ENCODE results near the gene PAOX. TPM values are rescaled to one million over a fixed set of nuclear protein-coding genes. Genes with fewer than 3 reads are reported as not detected.

The PAOX gene
- total and polyA plus RNA-seq, 2 of the 13 experiments (the other 11 are each of a cell fraction or from before 2014, with no cell fraction given), result 0.49 to 0.77 TPM

- Histone ChIP-seq H3K9me3 (ENCODE audit: low read length) (no peaks in the 10 kb centered on the region), H3K4me2 (ENCODE audit: low read depth, low read length) (peak within 1 kb of the TSS; percentile 64; the same call in 1 of the 2 replicates), H3K36me3 (replicated peaks in 1 of 2; ENCODE audit: control insufficient read depth in 1 of 2, insufficient read depth in 2 of 2, low read length in 2 of 2) (no peaks in the 10 kb centered on the region), H3K27ac (ENCODE audit: extremely low read length, insufficient read depth, low read length) (no peak within 1 kb of the TSS), H4K20me1 (ENCODE audit: insufficient read depth, low read length) (no peaks in the 10 kb centered on the region), H3K9ac (ENCODE audit: insufficient read depth, low read depth, low read length) (no peak within 1 kb of the TSS), H3K4me1 (ENCODE audit: insufficient read depth, low read length) (peaks cover 21% of the 10 kb centered on the region), H3K4me3 (replicated peaks in 1 of 3; ENCODE audit: insufficient read depth in 1 of 3, low read depth in 2 of 3, low read length in 3 of 3) (peak within 1 kb of the TSS in 1 of 3 experiments; percentile 72; a peak in 1 of 6 replicates), H3K27me3 (ENCODE audit: control insufficient read depth in 1 of 2, insufficient read depth in 2 of 2, low read length in 2 of 2) (peaks cover 6 to 58% of the 10 kb centered on the region in 2 experiments; a peak in 4 of 5 replicates), H3K79me2 (ENCODE audit: insufficient read depth, low read length) (no peaks in the 10 kb centered on the region), H2AFZ (ENCODE audit: low read length) (no peak within 1 kb of the TSS)
- ATAC-seq (peak; percentile 33), FAIRE-seq (no peak), DNase-seq (ENCODE audit: low spot score) (no peak)
- in situ Hi-C loops (cut with HindIII; ENCODE audit: extremely low pct_ligation_motif_present, low pct_unique_long_range_greater_than_20kb) (no loop called here), intact Hi-C loops (cut with micrococcal nuclease; ENCODE audit: unreplicated experiment) (no loop called here)
- WGBS (ENCODE audit: low lambda C conversion rate), result 32% methylated on average over 5 of the region's 63 CpGs
- 0 out of 2 replicates have a peak, but pooled peaks have one; percentile 16 for TF ChIP-seq KDM5B (CRISPR knock-in tag; IDR thresholded peaks at IDR 0.05; ENCODE audit: borderline replicate concordance)
- peak; percentile 64 for TF ChIP-seq RFX3 (CRISPR knock-in tag; IDR thresholded peaks at IDR 0.05)
- no peak for TF ChIP-seq ZNF605 (CRISPR knock-in tag; IDR thresholded peaks at IDR 0.05)
- no peak for TF ChIP-seq ZNF709 (CRISPR knock-in tag; IDR thresholded peaks at IDR 0.05)
- TF ChIP-seq RFX1 (IDR thresholded peaks at IDR 0.05), result peak; percentile 30
- 0 out of 2 replicates have a peak, but pooled peaks have one; percentile 26 for TF ChIP-seq SPEN (CRISPR knock-in tag; IDR thresholded peaks at IDR 0.05; ENCODE audit: low read depth)
- 0 out of 2 replicates have a peak, but pooled peaks have one; percentile 37 for TF ChIP-seq MTF2 (CRISPR knock-in tag; IDR thresholded peaks at IDR 0.05; ENCODE audit: borderline replicate concordance)
- ChIA-PET POLR2A (interaction anchor here (0.9 to 2.2 kb wide), 2 partner anchors 11 to 12 kb away, joined by 5 to 8 read pairs; partner anchors contain the start of gene PRAP1), CTCF (ENCODE audit: low intra/inter-chr PET ratio, low total read pairs) (no interaction called here)
- no TSS peak for BruUV-seq (replicated peaks)
These were observed 42.3 kb upstream of the PAOX start, which contains the start of gene CALY for GRCh38 chr10:133336577-133337369. Gene CALY, minus strand, starts transcription at chr10:133336896. Its CDS starts 7,907 bp downstream, at chr10:133328989.

DNA sequence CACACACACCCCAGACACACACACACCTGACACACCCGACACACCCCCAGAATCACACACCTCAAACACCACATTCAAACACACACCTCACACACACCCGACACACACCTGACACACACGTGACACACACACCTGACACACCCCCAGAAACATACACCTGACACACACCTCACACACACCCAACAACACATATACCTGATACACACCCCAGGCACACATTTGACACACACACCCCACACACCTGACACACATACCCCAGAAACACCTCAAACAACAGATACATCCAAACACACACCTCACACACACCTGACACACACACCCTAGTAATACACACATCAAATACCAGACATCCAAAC, 41.7 kb upstream of the PAOX start:
- FAIRE-seq (no peak), DNase-seq (ENCODE audit: low spot score) (no peak), ATAC-seq (no peak)
- Histone ChIP-seq H3K36me3 (replicated peaks in 1 of 2; ENCODE audit: control insufficient read depth in 1 of 2, insufficient read depth in 2 of 2, low read length in 2 of 2) (no peaks in the 10 kb centered on the region), H3K4me1 (ENCODE audit: insufficient read depth, low read length) (peaks cover 21% of the 10 kb centered on the region), H3K9ac (ENCODE audit: insufficient read depth, low read depth, low read length) (no peak overlapping the region), H3K27ac (ENCODE audit: extremely low read length, insufficient read depth, low read length) (no peak overlapping the region), H3K4me3 (replicated peaks in 1 of 3; ENCODE audit: insufficient read depth in 1 of 3, low read depth in 2 of 3, low read length in 3 of 3) (no peak overlapping the region), H4K20me1 (ENCODE audit: insufficient read depth, low read length) (no peaks in the 10 kb centered on the region), H3K4me2 (ENCODE audit: low read depth, low read length) (no peak overlapping the region), H3K27me3 (ENCODE audit: control insufficient read depth in 1 of 2, insufficient read depth in 2 of 2, low read length in 2 of 2) (peaks cover 4 to 52% of the 10 kb centered on the region in 2 experiments; a peak in 4 of 5 replicates), H2AFZ (ENCODE audit: low read length) (no peak overlapping the region), H3K79me2 (ENCODE audit: insufficient read depth, low read length) (no peaks in the 10 kb centered on the region), H3K9me3 (ENCODE audit: low read length) (no peaks in the 10 kb centered on the region)
- no TSS peak for BruUV-seq (replicated peaks)
- POLR2A ChIA-PET, result interaction anchor here (2.2 kb wide), 1 partner anchor 10 kb away, joined by 8 read pairs; the partner anchor contains the start of gene PRAP1
- WGBS (ENCODE audit: low lambda C conversion rate), result 63% methylated on average over 3 of the region's 3 CpGs
- CTCF ChIA-PET (ENCODE audit: low intra/inter-chr PET ratio, low total read pairs), result no interaction called here
- intact Hi-C loops (cut with micrococcal nuclease; ENCODE audit: unreplicated experiment), result no loop called here
- TF ChIP-seq MNT (IDR thresholded peaks at IDR 0.05), result peak; percentile 45
- no peak for TF ChIP-seq ZNF282 (IDR thresholded peaks at IDR 0.05; ENCODE audit: partially characterized antibody)
- peak; percentile 18; the same call in 1 of the 2 replicates for TF ChIP-seq USF2 (IDR thresholded peaks at IDR 0.05; ENCODE audit: low read depth, low read length)
- TF ChIP-seq USF2 (CRISPR knock-in tag; IDR thresholded peaks at IDR 0.05; ENCODE audit: borderline replicate concordance), result no peak
- in situ Hi-C loops (cut with HindIII; ENCODE audit: extremely low pct_ligation_motif_present, low pct_unique_long_range_greater_than_20kb), result no loop called here

Data from HepG2 (cell line).